ENCODE data around the gene COL28A1. TPM values are rescaled to one million over a fixed set of nuclear protein-coding genes. Genes with fewer than 3 reads are reported as not detected.

The COL28A1 gene
- total RNA-seq, 2 donors from 2014 or later = 1.2 to 3.5 TPM

DNA sequence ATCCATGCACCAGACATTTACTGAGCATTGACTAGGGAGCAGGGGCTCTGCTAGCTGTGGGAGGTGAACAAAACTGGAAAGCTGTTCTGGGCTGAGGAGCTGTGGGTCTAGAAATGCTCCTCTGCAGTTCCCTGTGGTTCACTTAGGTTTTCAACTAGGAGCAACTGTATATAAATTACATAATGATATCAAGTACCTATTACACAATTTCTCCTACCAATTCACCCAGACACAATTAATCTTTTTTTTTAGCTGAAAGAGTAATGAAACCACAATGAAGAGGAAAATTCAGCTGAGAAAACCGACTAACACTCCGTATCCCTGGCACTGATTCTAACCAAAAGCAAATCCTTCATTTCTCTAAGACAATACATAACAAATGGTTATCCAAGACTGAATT, 39.4 kb downstream of the COL28A1 start:
- no peak for DNase-seq
- H3K27me3 ChIP-seq = no peaks in the 10 kb centered on the region
- H3K27ac ChIP-seq = no peak overlapping the region
- H3K36me3 ChIP-seq = no peaks in the 10 kb centered on the region
- no peak overlapping the region for H3K4me3 ChIP-seq
- no peak overlapping the region for H3K9ac ChIP-seq (ENCODE audit: low read depth in 2 of 2, low read length in 2 of 2)
- no peaks in the 10 kb centered on the region for H3K9me3 ChIP-seq
- intact Hi-C loops (cut with DNase I) = no loop called here
- TF ChIP-seq, protein P1, sequence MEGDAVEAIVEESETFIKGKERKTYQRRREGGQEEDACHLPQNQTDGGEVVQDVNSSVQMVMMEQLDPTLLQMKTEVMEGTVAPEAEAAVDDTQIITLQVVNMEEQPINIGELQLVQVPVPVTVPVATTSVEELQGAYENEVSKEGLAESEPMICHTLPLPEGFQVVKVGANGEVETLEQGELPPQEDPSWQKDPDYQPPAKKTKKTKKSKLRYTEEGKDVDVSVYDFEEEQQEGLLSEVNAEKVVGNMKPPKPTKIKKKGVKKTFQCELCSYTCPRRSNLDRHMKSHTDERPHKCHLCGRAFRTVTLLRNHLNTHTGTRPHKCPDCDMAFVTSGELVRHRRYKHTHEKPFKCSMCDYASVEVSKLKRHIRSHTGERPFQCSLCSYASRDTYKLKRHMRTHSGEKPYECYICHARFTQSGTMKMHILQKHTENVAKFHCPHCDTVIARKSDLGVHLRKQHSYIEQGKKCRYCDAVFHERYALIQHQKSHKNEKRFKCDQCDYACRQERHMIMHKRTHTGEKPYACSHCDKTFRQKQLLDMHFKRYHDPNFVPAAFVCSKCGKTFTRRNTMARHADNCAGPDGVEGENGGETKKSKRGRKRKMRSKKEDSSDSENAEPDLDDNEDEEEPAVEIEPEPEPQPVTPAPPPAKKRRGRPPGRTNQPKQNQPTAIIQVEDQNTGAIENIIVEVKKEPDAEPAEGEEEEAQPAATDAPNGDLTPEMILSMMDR (IDR thresholded peaks at IDR 0.05) = no peak
- no peaks in the 10 kb centered on the region for H3K4me1 ChIP-seq

DNA sequence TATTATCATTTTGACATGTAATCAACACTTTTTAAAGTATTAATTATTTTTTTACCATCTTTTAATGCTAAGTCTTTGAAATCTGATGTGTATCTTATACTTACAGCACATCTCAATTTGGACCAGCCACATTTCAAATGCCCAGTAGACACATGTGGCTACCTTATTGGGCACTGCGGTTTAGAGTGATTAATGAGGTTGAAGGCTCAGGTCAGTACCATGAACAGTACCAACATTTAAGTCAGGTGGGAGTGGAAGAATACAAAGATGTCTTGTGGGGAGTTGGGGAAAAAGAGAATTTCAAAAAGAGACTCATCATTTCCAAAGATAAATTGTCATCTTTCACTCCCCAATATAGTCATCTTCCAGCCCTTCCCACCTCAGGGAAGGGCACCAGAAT, 40.5 kb downstream of the COL28A1 start:
- H3K9ac ChIP-seq (ENCODE audit: low read depth in 2 of 2, low read length in 2 of 2) = no peak overlapping the region
- no peak overlapping the region for H3K27ac ChIP-seq
- no peaks in the 10 kb centered on the region for H3K27me3 ChIP-seq
- DNase-seq = no peak
- H3K36me3 ChIP-seq = no peaks in the 10 kb centered on the region
- no peaks in the 10 kb centered on the region for H3K9me3 ChIP-seq
- H3K4me3 ChIP-seq = no peak overlapping the region
- TF ChIP-seq, protein P1 (IDR thresholded peaks at IDR 0.05) = no peak
- intact Hi-C loops (cut with DNase I) = no loop called here
- no peaks in the 10 kb centered on the region for H3K4me1 ChIP-seq

DNA sequence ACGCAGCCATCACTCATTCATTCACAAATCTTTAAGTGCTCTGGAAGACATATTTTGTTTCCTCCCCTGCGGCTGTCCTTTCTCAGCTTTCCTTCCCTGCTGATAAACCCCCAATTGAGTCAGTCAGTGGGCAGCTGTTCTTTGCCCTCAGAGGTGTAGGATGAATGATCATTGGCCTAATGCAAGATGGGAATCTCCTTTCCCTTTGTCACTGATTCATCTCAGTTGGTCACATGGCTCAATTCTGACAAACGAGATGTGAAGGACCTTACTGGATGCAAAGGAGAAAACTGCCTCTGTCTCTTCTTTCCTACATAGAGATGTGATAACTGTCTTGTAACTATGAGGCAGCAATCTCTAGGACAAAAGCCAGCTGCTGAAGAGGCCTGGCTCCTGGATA, 44.6 kb downstream of the COL28A1 start:
- TF ChIP-seq, protein P1 (IDR thresholded peaks at IDR 0.05) = no peak
- DNase-seq = no peak
- Histone ChIP-seq H3K4me1 (no peaks in the 10 kb centered on the region), H3K9ac (ENCODE audit: low read depth in 2 of 2, low read length in 2 of 2) (no peak overlapping the region), H3K36me3 (no peaks in the 10 kb centered on the region), H3K4me3 (no peak overlapping the region), H3K27me3 (no peaks in the 10 kb centered on the region), H3K9me3 (no peaks in the 10 kb centered on the region), H3K27ac (no peak overlapping the region)
- intact Hi-C loops (cut with DNase I) = no loop called here

DNA sequence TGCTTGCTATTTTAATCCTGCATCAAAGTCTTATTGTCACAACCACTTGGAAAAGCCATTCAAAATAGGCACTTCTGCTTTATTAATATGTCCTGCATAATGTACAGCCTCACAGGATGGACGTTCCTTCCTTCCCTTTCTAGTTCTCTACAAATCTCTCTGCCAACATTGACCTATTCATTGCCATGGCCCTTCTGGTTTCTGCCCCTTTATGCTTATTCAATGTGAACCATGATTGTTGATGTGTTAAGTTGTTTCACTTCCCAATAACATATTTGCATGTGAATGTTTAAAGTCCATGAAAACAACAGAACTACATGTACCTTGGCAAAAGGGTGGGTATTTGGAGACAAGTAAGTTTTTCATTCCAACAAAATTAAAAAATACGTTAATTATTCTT, 45.7 kb downstream of the COL28A1 start:
- H3K36me3 ChIP-seq = no peaks in the 10 kb centered on the region
- intact Hi-C loops (cut with DNase I) = no loop called here
- H3K27me3 ChIP-seq = no peaks in the 10 kb centered on the region
- TF ChIP-seq, protein P1 (IDR thresholded peaks at IDR 0.05) = no peak
- no peaks in the 10 kb centered on the region for H3K4me1 ChIP-seq
- no peaks in the 10 kb centered on the region for H3K9me3 ChIP-seq
- no peak overlapping the region for H3K9ac ChIP-seq (ENCODE audit: low read depth in 2 of 2, low read length in 2 of 2)
- H3K4me3 ChIP-seq = no peak overlapping the region
- no peak overlapping the region for H3K27ac ChIP-seq
- DNase-seq = no peak

DNA sequence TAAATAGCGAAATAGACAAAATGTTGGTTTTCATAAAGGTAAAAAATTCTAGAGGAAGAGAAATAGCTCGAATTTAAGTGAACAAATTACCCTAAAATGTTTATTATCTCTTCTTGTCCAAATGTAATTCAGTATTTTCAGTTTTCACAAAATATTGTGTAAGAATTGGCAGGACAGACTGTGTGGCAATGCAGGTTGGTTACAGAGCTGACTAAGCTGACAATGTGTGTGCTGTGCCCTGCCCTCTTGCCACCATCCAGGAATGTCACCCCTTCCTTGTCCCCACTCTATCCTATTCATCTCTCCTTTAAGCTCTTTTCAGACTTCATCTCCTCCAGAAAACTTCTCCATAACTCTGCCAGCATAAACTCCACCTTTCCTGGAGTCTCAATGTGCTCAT, 46.1 kb downstream of the COL28A1 start:
- H3K9me3 ChIP-seq = no peaks in the 10 kb centered on the region
- H3K4me1 ChIP-seq = no peaks in the 10 kb centered on the region
- TF ChIP-seq, protein P1 (IDR thresholded peaks at IDR 0.05) = no peak
- no peak overlapping the region for H3K9ac ChIP-seq (ENCODE audit: low read depth in 2 of 2, low read length in 2 of 2)
- no peaks in the 10 kb centered on the region for H3K27me3 ChIP-seq
- H3K36me3 ChIP-seq = no peaks in the 10 kb centered on the region
- intact Hi-C loops (cut with DNase I) = no loop called here
- no peak overlapping the region for H3K27ac ChIP-seq
- no peak overlapping the region for H3K4me3 ChIP-seq
- DNase-seq = no peak

DNA sequence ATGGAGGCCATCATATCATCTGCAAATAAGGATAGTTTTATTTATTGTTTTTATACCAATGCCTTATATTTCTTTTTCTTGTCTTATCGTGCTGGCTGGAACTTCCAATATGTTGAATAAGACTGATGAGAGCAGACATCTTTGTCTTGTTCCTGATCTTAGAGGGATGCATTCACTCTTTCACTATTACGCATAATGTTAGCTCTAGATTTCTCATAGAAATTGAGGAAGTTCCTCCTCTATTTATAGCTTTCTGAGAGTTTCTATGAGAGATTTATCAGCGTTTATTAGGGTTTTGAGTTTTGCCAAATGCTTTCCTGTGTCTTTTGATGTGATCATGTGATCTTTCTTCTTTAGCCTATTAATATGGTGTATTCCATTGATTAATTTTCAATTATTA, 49.3 kb downstream of the COL28A1 start:
- H3K36me3 ChIP-seq = no peaks in the 10 kb centered on the region
- TF ChIP-seq, protein P1 (IDR thresholded peaks at IDR 0.05) = no peak
- no peaks in the 10 kb centered on the region for H3K4me1 ChIP-seq

More for the DNA sequence above, 49.3 kb downstream of the COL28A1 start:
- H3K4me3 ChIP-seq = no peak overlapping the region
- no peaks in the 10 kb centered on the region for H3K9me3 ChIP-seq
- H3K27ac ChIP-seq = no peak overlapping the region
- intact Hi-C loops (cut with DNase I) = no loop called here
- no peak overlapping the region for H3K9ac ChIP-seq (ENCODE audit: low read depth in 2 of 2, low read length in 2 of 2)
- no peak for DNase-seq
- H3K27me3 ChIP-seq = no peaks in the 10 kb centered on the region

Data from colonic mucosa (tissue), 4 donors.